ENCODE results near the gene GRID2. TPM values are rescaled to one million over a fixed set of nuclear protein-coding genes. Genes with fewer than 3 reads are reported as not detected.

The GRID2 gene
- total and polyA plus RNA-seq, 8 donors, result 6.4 TPM; not detected in 7

DNA sequence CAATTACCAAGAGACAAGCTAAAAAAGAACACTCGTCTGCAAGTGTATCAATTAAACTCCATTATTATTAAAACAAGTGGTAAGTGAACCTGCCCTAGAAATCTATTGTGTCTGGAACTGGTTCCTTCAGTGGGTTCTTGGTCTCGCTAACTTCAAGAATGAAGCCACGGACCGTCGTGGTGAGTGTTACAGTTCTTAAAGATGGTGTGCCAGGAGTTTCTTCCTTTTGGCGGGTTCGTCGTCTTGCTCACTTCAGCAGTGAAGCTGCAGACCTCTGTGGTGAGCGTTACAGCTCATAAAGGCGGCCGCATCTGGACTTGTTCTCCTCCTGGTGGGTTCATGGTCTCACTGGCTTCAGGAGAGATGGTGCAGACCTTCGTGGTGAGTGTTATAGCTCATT is 231.8 kb downstream of the GRID2 start:
- Histone ChIP-seq H3K4me1 (no peaks in the 10 kb centered on the region), H3K4me3 (no peak overlapping the region), H3K9me3 (peaks cover 0 to 7% (median 0%) of the 10 kb centered on the region in 4 donors), H3K36me3 (no peaks in the 10 kb centered on the region), H3K27me3 (no peaks in the 10 kb centered on the region), H3K27ac (no peak overlapping the region)
- WGBS, 5 donors, result 83 to 92% (median 88%) methylated on average over 12 of the region's 12 CpGs
- intact Hi-C loops (cut with DNase I; ENCODE audit: low total_unique reads), result no loop called here
- no peak for DNase-seq
- TF ChIP-seq, protein P1, sequence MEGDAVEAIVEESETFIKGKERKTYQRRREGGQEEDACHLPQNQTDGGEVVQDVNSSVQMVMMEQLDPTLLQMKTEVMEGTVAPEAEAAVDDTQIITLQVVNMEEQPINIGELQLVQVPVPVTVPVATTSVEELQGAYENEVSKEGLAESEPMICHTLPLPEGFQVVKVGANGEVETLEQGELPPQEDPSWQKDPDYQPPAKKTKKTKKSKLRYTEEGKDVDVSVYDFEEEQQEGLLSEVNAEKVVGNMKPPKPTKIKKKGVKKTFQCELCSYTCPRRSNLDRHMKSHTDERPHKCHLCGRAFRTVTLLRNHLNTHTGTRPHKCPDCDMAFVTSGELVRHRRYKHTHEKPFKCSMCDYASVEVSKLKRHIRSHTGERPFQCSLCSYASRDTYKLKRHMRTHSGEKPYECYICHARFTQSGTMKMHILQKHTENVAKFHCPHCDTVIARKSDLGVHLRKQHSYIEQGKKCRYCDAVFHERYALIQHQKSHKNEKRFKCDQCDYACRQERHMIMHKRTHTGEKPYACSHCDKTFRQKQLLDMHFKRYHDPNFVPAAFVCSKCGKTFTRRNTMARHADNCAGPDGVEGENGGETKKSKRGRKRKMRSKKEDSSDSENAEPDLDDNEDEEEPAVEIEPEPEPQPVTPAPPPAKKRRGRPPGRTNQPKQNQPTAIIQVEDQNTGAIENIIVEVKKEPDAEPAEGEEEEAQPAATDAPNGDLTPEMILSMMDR (IDR thresholded peaks at IDR 0.05), result no peak
- no peak for TF ChIP-seq POLR2A (IDR thresholded peaks at IDR 0.05)
- TF ChIP-seq EP300 (IDR thresholded peaks at IDR 0.05), result no peak
- no peak for TF ChIP-seq POLR2AphosphoS5 (IDR thresholded peaks at IDR 0.05)

DNA sequence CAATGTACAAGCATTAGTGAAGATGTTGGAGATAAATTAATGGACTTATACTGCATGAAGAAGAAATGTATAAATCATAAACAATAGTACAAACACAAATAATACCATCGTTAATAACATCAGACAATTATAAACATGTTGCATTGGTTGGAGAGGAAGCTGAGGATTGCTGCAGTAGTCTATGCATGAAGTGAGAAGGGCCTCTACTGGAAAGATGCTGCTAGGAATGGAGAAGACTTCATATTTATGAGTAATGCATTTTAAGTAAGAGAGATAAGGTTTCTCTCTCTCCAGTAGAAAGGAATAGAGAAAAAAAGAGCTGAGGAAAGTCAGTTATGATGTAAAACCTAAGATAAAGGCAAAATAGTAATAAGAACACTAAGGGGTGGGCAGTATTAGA is 247.8 kb downstream of the GRID2 start:
- no peak overlapping the region for H3K4me3 ChIP-seq
- 56 to 76% (median 68%) methylated on average over 1 of the region's 1 CpG for WGBS, 5 donors
- DNase-seq, result no peak
- H3K9me3 ChIP-seq, result no peaks in the 10 kb centered on the region
- TF ChIP-seq EP300 (IDR thresholded peaks at IDR 0.05) (no peak), POLR2A (IDR thresholded peaks at IDR 0.05) (no peak), POLR2AphosphoS5 (IDR thresholded peaks at IDR 0.05) (no peak)
- TF ChIP-seq, protein P1 (IDR thresholded peaks at IDR 0.05), result no peak
- H3K27me3 ChIP-seq, result no peaks in the 10 kb centered on the region
- H3K27ac ChIP-seq, result no peak overlapping the region
- H3K4me1 ChIP-seq, result no peaks in the 10 kb centered on the region
- H3K36me3 ChIP-seq, result no peaks in the 10 kb centered on the region
- intact Hi-C loops (cut with DNase I; ENCODE audit: low total_unique reads), result no loop called here

DNA sequence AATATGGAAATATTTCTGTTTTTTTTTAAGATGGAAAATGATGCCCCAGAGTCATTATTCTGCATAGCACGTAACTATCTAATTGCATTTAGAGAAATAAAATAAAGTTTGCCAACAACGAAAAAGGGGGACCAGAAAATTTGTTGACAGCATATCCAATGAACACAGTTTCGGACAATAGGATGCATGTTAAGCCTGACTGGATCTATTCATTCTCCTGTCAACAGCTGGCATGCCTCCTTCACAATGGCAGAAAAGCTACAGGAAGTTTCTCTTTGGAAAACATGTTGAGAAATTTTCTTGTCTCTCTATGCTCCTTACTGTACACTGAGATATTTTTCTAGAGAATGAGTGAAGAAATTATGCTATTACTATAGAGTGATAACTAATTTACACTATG is 262.5 kb downstream of the GRID2 start:
- H3K9me3 ChIP-seq, result peaks cover 0 to 9% (median 0%) of the 10 kb centered on the region in 4 donors
- DNase-seq, result no peak
- intact Hi-C loops (cut with DNase I; ENCODE audit: low total_unique reads), result no loop called here
- H3K27me3 ChIP-seq, result no peaks in the 10 kb centered on the region
- 81 to 89% (median 84%) methylated on average over 3 of the region's 3 CpGs for WGBS, 5 donors
- H3K27ac ChIP-seq, result no peak overlapping the region
- no peaks in the 10 kb centered on the region for H3K36me3 ChIP-seq
- TF ChIP-seq, protein P1 (IDR thresholded peaks at IDR 0.05), result no peak
- TF ChIP-seq EP300 (IDR thresholded peaks at IDR 0.05) (no peak), POLR2AphosphoS5 (IDR thresholded peaks at IDR 0.05) (no peak), POLR2A (IDR thresholded peaks at IDR 0.05) (no peak)
- no peaks in the 10 kb centered on the region for H3K4me1 ChIP-seq
- H3K4me3 ChIP-seq, result no peak overlapping the region

DNA sequence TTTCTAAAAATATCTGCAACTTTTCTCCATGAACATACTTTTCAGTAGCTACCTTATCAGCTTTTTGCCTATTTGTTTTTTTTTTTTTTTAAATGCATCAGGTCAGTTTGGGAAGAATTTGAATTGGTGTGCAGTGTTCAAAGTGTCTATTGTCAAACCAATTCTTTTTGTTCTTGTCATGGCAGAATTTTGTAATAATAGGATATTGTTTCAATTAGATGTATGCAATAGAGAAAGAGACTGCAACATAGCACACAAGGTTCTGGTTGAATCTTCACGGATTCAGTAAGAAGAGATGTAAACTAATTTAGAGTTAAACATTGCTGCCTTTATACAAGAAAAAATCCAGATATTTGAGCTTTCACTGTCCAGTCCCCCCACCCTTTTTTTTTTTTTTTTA is 277.1 kb downstream of the GRID2 start:
- no peaks in the 10 kb centered on the region for H3K36me3 ChIP-seq
- 71 to 91% (median 85%) methylated on average over 1 of the region's 1 CpG for WGBS, 5 donors
- no peaks in the 10 kb centered on the region for H3K4me1 ChIP-seq
- intact Hi-C loops (cut with DNase I; ENCODE audit: low total_unique reads), result no loop called here
- no peak for DNase-seq
- no peaks in the 10 kb centered on the region for H3K27me3 ChIP-seq
- TF ChIP-seq EP300 (IDR thresholded peaks at IDR 0.05) (no peak), POLR2A (IDR thresholded peaks at IDR 0.05) (no peak), POLR2AphosphoS5 (IDR thresholded peaks at IDR 0.05) (no peak)
- TF ChIP-seq, protein P1 (IDR thresholded peaks at IDR 0.05), result no peak
- H3K4me3 ChIP-seq, result no peak overlapping the region
- no peak overlapping the region for H3K27ac ChIP-seq
- peaks cover 0 to 6% (median 1%) of the 10 kb centered on the region in 4 donors for H3K9me3 ChIP-seq

Data from stomach (tissue), 9 donors.